Colonic mucosa (tissue), 4 donors: ENCODE data around the gene CCDC12. TPM values are rescaled to one million over a fixed set of nuclear protein-coding genes. Genes with fewer than 3 reads are reported as not detected.

ENCODE experiments used
- DNase-seq: peaks from one replicate; pipeline ENCODE4 v3.0.0-alpha.2; 2020
- H3K27ac ChIP-seq: fragments of 200-600 bp; one replicate; pipeline ENCODE4 v1.8.0; 2021
- H3K27me3 ChIP-seq: fragments of 200-600 bp; one replicate; pipeline ENCODE4 v1.8.0; 2021
- H3K36me3 ChIP-seq: fragments of 200-600 bp; one replicate; pipeline ENCODE4 v1.8.0; 2021
- H3K4me1 ChIP-seq: fragments of 200-600 bp; one replicate; pipeline ENCODE4 v1.8.0; 2021; ENCODE audit warnings: mild to moderate bottlenecking
- H3K4me3 ChIP-seq: fragments of 200-600 bp; one replicate; pipeline ENCODE4 v1.8.0; 2021
- H3K9ac ChIP-seq, 2 donors: one replicate each; pipeline ENCODE4 v1.7.0; 2013; ENCODE audit warnings: control low read depth in 2 of 2, low read depth in 2 of 2, low read length in 2 of 2
- H3K9me3 ChIP-seq: fragments of 200-600 bp; one replicate; pipeline ENCODE4 v1.8.0; 2021
- CTCF ChIP-seq: fragments of 200-600 bp; IDR thresholded peaks from one replicate; pipeline ENCODE4 v1.8.0; 2022; ENCODE audit warnings: antibody characterized with exemption, mild to moderate bottlenecking
- intact Hi-C: fragments of 100-400 bp; cut with DNase I; formaldehyde crosslinking; loops from one replicate; pipeline ENCODE4 v1.14.1; 2022
- total RNA-seq, 2 donors: library from RNA; stranded (reverse); fragmentation: NEBNext Ultra II Directional in 1 of 2; extraction: Animal tissue kit (Norgen Biotek cat#: 25700) in 1 of 2; gene quantifications; one replicate each; pipeline ENCODE4 v1.2.1, GENCODE V29; 2021
- donor health status: healthy.
- donor health status: DM: no; HTN: no; CAD: no.
- donor health status: DM: no; HTN: no; CAD: no.

The CCDC12 gene
- total RNA-seq, 2 donors from 2014 or later: 34.1 to 55.7 TPM

- Histone ChIP-seq H3K4me3 (no peak overlapping the region), H3K27ac (no peak overlapping the region), H3K9me3 (no peaks in the 10 kb centered on the region), H3K27me3 (no peaks in the 10 kb centered on the region), H3K36me3 (no peaks in the 10 kb centered on the region), H3K9ac (no peak overlapping the region), H3K4me1 (peaks cover 8% of the 10 kb centered on the region)
- no peak for TF ChIP-seq CTCF
- intact Hi-C loops: loop anchor here (5.0 kb wide), 1 partner anchor 41 kb away; no protein-coding TSS in a partner anchor
- DNase-seq: no peak
These were observed 68.1 kb downstream of the CCDC12 start for GRCh38 chr3:46908294-46908985.

DNA sequence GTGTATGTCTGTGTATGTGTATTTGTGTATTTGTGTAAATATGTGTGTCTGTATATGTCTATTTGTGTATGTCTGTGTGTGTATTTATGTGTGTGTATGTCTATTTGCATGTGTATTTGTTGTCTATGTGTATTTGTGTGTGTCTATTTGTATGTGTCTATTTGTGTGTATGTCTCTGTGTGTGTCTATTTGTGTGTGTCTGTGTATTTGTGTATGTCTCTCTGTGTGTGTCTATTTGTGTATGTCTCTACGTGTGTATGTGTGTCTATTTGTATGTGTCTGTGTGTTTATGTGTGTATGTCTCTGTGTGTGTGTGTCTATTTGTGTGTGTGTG is 68.6 kb downstream of the CCDC12 start:
- H3K36me3 ChIP-seq: no peaks in the 10 kb centered on the region
- DNase-seq: no peak
- peaks cover 8% of the 10 kb centered on the region for H3K4me1 ChIP-seq
- no peak overlapping the region for H3K27ac ChIP-seq
- no peak overlapping the region for H3K9ac ChIP-seq
- no peak overlapping the region for H3K4me3 ChIP-seq
- H3K9me3 ChIP-seq: no peaks in the 10 kb centered on the region
- intact Hi-C loops: loop anchor here (5.0 kb wide), 1 partner anchor 41 kb away; no protein-coding TSS in a partner anchor
- TF ChIP-seq CTCF: no peak
- H3K27me3 ChIP-seq: no peaks in the 10 kb centered on the region

DNA sequence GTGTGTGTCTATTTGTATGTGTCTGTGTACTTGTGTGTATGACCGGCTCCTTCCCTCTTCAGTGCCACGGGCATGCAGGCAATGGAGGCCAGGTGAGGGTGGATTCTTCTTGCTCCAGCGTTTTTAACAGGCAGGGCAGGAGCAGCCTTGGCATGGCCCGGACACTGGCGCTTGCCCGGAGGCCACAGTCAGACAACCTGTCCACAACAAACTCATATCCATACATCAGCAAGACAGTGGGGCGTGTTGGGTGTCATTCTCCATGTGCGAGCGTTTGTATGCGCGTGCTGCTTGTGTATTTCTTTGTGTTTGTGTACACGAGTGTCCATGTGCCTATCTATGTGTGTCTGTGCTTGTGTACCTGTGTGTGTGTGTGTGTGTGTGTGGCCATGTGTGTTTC is 69.3 kb downstream of the CCDC12 start:
- no peaks in the 10 kb centered on the region for H3K9me3 ChIP-seq
- H3K36me3 ChIP-seq: no peaks in the 10 kb centered on the region
- intact Hi-C loops: loop anchor here (5.0 kb wide), 1 partner anchor 40 kb away; no protein-coding TSS in a partner anchor
- TF ChIP-seq CTCF: no peak
- no peak overlapping the region for H3K9ac ChIP-seq
- H3K27me3 ChIP-seq: no peaks in the 10 kb centered on the region
- H3K4me3 ChIP-seq: no peak overlapping the region
- H3K27ac ChIP-seq: no peak overlapping the region
- no peak for DNase-seq
- H3K4me1 ChIP-seq: peaks cover 8% of the 10 kb centered on the region

DNA sequence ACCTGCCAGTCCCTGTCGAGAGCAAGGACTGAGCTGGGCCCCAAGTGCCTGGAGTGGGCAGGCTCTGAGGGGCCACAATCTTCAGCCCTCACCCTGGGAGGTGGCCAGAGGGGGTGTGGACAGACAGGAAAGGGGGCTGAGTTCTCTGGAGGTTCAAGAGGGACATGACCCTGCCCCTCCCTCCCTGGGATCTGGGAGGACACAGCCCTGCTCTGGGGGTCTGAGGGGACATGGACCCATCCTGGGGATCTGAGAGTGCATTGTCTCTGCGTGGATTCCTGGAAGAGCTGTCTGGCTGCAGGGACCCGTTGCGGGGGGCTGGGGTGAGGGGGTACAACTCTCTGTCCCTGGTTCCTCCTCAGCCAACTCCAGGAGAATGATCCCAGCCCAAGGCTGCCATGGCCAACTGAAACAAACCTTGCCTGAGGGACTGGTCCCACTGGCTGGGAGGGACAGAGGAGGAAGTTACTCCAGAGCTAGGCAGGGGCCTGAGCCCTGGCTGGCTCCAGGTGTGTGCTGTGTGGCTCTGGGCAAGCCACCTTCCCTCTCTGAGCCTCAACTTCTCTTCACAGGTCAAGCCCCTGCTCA is 70.0 kb downstream of the CCDC12 start:
- no peaks in the 10 kb centered on the region for H3K9me3 ChIP-seq
- no peak overlapping the region for H3K4me3 ChIP-seq
- intact Hi-C loops: loop anchor here (5.0 kb wide), 1 partner anchor 39 kb away; no protein-coding TSS in a partner anchor
- no peak for TF ChIP-seq CTCF
- H3K36me3 ChIP-seq: no peaks in the 10 kb centered on the region
- H3K9ac ChIP-seq: no peak overlapping the region
- no peak overlapping the region for H3K27ac ChIP-seq
- no peak for DNase-seq
- peaks cover 8% of the 10 kb centered on the region for H3K4me1 ChIP-seq
- H3K27me3 ChIP-seq: no peaks in the 10 kb centered on the region

GRCh38 chr3:46905661-46906451 is 70.7 kb downstream of the CCDC12 start:
- intact Hi-C loops: loop anchor here (5.0 kb wide), 1 partner anchor 39 kb away; no protein-coding TSS in a partner anchor
- no peak for TF ChIP-seq CTCF
- peaks cover 8% of the 10 kb centered on the region for H3K4me1 ChIP-seq

More at GRCh38 chr3:46905661-46906451, 70.7 kb downstream of the CCDC12 start:
- H3K27me3 ChIP-seq: no peaks in the 10 kb centered on the region
- H3K27ac ChIP-seq: no peak overlapping the region
- H3K4me3 ChIP-seq: no peak overlapping the region
- H3K9me3 ChIP-seq: no peaks in the 10 kb centered on the region
- no peaks in the 10 kb centered on the region for H3K36me3 ChIP-seq
- DNase-seq: no peak
- no peak overlapping the region for H3K9ac ChIP-seq
